Stimulated activated CD4-positive, alpha-beta T cell treated with anti-CD3 and anti-CD28 coated beads, TNF-alpha, amount 100 ng/mL, for 24 hours (primary cell): ENCODE data around the gene RALGAPA2.

ENCODE experiments used
- DNase-seq, 3 experiments: peaks; one replicate each; pipeline ENCODE4 v3.0.0-alpha.2; 2020; ENCODE audit warnings: low read depth in 3 of 3

The RALGAPA2 gene

DNA sequence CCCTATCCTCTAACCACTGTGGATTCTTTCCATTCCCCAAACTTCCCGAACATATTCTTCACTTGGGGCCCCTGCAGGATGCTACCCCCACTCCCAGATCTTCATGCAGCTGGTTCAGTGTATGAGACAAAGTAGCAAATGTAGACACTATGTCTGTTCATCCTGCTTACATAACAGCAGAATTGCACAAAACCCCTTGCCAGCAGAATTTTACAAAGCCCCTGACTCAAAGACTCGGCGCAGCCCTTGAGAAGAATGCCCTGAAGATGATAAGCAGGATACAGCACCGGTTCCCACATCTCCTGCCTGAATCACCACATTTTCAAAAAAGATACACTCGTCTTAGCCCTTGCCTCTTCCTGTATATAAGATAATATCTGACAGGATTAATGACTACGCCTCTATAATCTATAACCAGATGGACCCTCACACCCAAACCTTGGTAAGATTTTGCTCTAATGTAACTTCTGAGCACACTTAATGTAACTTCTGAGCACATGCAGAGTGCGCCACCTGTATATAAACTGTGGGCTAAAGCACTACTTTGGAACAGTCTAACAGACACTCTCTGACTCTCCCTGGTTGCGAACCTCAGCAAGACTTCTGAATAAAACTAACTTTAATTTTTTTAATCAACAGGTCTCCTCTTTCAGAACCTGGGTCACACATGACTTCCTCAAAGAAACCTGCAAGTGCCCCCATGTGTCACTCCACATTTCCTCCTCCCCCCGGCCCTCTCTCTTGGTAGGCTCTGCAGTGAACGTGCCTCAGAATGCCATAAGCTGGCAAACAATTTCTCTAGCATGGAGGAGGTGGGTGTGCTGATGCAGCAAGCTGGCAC is 28.7 kb downstream of the RALGAPA2 start:
- no peak for DNase-seq

DNA sequence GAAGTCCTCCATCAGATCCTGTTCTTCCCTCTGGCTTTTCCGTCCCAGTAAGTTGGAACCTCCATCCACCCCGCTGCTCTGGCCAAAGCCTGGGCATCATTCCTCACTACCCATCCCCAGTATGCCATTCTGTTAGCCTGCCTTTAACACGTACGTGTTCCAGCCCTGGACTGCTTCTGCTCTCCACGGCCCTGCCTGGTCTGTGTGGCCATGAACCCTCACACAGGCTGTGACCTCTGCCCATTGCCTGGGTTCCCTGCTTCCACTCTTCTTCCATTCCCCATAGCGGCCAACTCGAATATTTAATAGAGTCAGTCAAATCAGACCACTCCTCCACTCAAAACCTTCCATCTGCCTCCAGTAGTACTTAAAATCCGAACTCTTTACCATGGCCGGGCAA is 29.4 kb downstream of the RALGAPA2 start:
- DNase-seq, result no peak

DNA sequence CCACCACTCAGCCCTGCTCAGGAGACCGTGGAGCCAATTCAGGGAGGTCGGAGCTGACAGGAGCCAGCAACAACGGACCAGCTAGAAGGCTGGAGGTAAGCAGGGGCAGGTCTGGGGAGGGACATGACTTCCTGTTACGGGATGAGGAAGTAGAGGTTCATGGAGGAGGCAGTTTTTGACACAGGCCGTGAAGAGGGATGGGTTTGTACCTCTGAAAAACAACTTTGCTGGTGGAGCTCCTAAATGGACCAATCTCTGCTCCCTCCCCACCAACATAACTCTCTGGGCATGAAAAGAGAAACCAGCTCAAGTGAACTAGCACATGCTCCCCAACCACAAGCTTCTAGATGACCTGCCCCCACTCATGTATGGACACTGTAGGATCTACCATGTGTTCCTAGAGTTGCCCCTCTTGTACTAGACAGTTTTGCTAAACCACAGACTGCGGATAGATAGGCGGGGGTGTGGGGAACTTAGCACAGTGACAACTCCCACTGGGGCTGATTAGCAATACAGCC is 31.4 kb downstream of the RALGAPA2 start:
- no peak for DNase-seq

DNA sequence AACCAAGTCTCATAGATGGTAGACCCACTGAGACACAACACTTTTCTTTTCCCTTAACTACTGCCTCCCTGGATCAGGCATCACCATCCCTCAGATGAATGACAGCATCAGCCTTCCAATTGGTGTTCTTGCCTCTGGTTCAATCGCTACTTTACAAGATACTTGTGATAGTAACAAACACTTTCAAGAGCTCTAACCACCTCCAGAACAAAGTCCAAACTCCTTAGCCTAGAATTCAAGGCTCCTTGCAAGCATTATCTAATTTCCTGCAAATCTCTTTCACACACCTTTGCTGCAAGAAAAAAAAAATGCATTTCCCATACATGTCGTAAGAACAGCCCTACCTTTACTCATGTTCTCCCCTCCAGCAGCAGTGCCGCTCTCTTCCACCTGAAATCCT is 33.1 kb downstream of the RALGAPA2 start:
- DNase-seq, result no peak

DNA sequence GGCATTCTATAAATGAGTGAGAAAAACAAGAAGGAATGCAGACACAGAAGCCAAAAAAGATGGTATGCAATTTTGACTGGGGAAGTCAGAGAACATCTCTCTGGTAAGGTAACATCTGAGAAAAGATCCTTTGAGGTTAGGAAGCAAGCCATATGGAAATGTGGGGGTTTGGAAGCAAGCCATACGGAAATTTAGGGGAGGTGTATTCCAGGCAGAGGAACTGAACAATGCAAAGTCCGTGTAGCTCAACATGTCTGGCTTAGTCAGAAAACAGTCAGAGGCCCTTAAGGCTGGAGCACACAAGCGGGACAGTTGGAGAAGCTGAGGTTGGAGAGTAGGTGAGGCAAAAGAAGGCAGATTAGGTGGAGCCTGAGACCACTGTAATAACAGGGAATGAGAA is 35.3 kb downstream of the RALGAPA2 start:
- DNase-seq, result no peak

DNA sequence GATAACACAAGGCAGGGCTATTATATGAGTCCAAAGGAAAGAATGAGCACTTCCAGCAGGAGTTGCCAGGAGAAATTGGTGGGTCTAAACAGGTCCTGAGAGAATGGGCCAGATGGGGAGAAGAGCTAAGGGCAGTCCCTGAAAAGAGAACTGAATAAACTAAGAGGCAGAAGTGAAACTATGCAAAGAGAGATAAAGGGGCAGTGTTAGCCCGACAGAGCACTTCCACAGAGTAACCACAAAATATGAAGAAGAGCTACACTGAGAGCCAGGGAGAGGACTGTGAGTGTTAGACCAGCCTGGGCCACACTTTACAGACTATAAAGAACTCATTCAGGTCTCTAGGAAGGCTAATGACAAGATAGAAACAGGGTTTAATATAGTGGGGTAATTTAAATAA is 43.8 kb downstream of the RALGAPA2 start:
- DNase-seq, result no peak

DNA sequence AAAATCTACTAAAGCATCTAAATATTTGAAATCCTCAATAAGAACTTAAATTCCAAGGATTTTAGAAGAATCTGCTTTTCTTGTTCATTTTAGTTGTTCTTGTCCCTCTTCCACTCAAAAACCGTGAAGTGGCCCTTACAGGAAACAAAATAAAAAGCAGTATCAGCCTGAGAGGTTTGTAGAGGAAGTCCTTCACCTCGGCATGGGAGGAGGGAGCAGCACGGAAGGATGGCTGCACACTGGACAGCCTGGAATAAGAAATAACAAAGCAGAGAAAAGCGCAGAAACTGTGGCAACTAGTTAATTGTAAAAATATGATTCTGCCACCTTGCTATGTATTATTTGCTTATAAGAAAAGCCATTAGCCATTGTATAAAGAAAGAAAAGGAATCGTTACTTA is 46.1 kb downstream of the RALGAPA2 start:
- DNase-seq, result no peak

DNA sequence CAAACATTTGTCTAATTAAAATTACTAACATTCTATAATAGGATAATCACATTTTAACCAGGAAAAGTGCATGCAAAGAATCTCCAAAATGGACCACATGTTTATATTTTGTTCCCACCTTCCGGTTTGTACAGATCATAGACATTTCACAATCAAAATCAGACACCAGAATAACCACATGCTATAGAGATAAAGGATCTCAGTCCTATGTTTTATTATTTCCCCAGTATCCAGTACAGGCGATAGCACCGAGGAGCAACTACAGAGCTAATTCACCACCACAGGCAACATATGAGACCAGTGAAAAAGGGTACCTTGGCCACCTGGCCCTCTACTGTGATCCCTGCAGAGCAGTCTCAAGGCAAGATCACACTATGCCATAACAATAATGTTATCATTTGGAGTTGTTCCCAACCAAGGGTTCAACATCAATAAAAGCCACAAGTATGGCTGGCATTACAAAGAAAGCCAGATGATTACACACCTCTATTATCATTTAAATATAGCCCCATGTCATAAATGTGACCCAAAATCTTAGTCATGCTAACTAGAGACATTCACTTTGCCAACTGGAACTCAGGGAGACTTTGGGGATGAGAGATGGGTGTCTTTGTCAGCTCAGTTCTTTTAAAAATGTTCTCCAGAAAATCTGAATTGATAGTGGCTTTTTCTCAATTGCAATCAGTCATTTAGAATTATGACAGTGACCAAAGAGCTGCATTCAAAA is 46.7 kb downstream of the RALGAPA2 start:
- DNase-seq, result no peak

DNA sequence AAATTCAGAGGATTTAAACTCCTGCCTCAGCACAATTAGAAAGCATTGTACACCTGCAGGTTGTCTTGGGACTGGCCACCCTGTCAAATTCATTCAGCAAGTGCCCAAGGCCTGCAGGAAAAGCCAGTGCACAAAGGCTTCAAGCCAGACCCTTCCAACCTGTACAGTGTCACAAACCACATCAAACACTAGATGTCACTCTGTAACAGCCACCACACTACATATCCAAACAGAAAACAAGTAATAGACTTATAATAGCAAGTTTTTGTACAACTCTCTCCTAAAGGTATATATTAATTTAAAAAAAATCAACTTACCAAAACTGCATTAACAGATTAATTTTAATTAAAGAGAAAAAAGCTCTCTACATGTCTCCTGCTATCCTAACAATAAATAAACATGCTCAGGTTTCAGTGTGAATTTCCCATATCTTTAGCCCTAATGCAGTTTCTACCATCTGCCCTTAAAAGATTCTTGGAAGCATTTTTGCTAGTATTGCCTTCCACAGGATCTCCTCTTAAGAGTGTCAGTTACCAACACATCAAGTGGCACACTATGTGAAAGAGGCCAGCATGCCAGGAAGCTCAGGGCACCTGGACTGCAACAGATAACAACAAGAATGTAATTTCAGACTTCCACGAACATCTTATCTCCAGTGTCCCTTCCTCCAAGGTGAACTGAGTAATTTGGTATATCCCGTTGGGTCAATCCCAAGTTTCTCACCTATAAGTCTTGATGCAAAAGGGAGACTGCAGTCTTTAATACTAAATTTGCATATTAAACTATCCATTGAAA is 47.5 kb downstream of the RALGAPA2 start:
- DNase-seq, result no peak

DNA sequence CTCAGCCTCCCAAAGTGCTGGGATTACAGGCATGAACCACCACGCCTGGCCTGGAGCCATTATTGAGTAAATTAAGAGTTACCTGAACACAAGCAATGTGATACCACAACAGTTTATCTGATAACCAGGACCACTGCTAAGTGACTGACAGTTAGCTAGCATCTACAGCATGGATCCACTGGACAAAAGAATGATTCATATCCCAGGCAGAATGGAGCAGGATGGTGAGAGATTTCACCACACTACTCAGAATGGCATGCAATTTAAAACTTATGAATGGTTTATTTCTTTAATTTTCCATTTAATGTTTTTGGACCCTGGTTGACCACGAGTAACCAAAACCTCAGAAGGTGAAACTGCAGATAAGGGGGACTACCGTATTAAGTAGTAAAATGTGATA is 48.6 kb downstream of the RALGAPA2 start:
- no peak for DNase-seq

DNA sequence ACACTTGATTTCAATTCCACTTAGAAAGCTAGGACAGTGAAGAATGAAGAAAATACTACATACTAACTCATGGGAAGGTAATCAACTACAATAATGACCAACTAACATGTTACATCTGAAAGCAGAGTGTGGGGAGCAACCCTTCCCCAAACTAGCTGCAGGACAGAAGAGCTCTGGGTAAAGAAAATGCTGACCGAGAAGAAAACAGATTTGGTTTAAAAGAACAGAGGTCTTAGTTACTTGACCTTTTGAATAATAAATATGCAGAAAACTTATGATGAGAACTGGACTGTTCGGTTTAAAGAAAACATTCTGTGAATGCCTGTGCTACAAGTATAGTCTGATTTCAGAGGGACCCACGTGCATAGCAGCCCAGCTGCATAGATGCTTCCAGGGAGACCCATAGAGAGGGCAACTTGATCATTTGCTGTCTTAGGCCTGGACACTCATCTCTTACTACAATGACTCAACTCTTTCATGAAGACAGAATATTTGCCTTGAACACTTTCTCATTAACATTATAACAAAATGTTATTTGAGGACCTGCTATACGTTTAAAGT is 53.5 kb downstream of the RALGAPA2 start:
- no peak for DNase-seq

DNA sequence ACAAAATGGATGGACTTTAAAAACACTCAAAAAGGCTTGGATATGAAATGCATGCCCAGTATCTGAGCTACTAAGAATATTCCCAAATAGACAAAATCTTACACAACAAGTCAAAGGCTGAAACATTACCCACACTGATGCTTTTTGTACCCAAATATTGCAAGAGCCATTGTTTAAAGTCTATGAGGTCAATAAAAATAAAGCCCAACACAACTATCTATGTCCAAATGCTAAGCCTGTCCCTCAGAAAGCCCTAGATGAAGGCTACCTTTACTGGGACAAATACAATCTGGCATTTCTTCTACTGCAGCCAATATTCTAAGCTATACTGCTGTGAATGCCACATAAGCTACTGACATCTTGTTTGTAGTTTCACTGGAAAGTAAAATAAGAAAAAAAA is 54.3 kb downstream of the RALGAPA2 start:
- no peak for DNase-seq

DNA sequence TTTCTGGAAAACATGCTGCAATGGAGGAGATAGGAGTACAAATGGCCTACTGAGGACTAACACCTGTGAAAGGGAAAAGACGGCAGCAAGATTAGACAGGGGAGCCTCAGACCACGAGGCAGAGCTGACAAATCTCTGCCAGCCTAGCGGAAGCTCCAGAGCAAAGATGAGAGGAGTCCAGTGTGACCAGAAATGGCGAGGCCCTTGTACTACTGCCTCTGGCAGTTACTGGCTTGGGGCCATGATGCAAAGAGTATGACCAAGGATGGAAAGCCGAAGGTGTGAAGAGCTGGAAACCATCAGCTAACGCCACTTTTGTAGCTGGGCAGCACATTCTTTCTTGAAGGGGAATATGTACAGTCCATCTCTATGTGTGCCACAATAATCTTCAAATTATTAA is 55.4 kb downstream of the RALGAPA2 start:
- no peak for DNase-seq

DNA sequence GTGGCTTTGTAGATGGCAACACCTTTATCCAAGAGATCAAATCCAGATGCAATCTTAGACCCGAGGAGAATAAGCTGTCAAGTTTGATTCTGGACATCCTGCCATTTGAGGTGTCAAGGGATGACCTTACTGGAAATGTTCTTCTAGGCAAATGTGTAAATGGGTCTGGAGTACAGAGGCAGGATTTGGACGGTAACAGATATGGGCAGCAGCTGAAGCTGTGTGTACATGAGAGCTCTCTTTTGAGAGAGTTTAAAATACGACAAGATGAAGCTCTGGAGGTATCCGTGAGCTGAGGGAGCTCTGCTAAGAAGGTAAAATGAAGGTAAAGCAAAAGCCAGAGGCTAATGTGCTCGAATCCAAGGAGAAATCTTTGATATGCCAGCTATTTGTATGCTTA is 56.6 kb downstream of the RALGAPA2 start:
- no peak for DNase-seq

DNA sequence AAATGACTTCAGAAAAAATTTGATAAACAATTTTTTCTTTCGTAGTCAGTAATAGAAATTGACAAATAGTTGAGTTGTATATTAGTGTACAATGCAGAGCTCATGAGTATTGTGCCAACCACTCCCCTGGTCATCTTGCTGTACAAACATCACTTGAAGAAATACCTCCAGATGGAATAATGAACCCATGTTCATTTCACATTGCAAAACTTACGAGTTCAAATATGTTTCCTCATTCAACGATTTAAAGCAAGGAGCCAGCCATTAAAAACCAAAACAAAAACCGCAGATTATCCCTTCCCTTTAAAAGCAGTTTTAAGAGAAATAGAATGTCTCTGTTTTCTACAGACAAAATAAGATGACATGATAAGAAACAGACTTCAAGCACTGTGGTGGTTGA is 62.5 kb downstream of the RALGAPA2 start:
- DNase-seq, result no peak

DNA sequence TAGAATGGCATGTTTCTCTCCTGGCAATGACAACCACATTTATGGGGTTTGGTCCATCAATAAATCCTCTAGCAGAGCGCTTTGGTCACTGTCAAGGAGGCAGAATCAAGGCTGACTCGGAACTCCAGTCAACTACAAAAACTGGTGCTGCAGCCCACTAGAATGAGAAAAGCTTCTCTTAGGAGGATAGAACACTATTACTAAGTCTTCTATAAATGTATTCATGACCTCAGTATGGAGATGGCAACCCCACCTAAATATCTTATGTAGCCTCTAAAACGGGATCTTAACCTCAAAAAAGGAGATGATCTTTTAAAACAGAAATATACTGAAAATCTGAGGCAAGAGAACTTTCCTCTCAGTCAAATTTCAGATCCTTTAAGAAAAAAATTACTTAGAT is 68.5 kb downstream of the RALGAPA2 start:
- no peak for DNase-seq

DNA sequence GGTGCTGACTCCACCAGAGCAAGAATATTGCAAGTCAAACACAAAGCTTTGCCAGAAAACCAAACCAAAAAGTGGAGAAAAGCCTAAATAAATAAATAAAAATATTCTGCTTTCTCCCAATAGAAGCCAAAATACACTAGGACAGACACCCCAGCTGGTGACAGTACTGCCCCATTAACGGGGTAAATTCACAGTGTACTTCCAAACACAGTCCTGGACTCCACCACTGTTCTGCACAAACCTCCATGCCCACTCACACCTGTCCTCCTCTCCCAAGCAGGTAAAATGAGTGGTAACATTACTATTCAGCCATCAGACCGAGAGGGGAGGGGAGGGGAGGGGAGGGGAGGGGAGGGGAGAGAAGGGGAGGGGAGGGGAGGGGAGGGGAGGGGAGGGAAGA is 70.7 kb downstream of the RALGAPA2 start:
- DNase-seq, result no peak

DNA sequence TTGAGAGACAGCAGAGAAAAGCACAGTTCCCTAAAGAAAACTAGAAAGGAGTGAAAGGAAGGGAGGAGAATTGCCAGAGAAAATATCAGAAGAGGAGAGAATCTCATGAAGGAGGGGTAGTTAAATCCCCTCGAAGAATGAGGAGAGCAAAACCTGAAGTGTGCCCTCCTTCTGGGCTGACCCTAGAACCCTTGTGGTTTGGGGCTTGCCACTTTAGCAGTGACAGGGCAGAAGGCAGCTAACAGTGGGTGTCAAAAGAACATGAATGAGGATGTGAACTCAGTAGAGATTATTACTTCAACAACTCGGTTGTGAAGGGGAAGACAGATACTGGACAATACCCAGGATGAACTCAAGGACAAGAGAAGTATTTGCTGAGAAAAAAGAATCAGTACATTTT is 73.6 kb downstream of the RALGAPA2 start:
- DNase-seq, result no peak

DNA sequence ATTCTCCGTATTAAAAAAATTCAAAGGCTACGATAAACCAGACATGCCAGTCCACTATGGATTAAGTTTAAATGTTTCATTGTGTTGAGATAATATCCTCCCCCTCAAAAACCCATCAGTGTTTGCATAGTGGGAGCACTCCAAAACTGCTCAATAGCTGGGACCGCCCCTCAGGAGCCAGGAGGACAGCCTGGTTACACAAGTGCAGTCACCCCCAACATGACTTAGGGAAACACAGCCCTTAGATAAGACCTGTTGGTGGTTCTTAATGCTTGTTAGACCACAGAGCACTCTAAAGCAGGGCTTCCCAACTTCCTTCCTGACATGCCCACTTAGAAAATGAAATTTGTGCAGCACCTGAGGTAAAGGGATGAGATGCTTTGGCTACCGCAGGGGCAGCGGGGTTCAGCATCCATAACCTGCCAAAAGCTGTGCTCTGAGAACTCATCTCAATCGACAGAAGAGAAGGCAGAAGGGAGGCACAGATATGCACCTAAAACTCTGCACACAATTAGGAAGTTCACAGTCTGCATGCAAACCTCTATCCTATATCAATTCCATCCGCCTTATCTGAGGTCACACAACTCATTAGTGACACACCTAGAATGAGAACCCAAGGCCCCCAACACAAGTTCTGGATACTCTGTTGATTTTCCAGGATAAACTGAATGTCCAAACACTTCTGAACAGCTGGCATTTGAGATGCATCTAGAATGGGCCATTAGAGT is 74.3 kb downstream of the RALGAPA2 start:
- no peak for DNase-seq

DNA sequence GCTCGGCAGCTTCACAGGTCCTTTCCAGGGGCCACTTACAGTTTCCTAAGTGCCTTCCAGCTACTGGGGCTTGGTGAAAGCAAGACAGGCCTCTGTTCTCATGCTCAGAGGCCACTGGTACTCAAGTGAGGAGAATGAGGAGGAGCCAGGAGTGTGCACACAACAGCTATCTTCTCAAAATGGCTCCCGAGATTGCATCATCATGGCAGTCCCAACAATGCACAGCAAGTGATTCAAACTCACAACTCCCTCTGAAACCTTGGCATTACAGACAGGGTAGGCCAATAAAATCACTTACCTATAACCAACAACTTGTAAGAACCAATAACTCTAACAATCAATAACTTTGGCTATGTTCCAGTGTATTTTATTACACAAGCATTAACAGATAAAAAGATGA is 77.4 kb downstream of the RALGAPA2 start:
- DNase-seq, result no peak

DNA sequence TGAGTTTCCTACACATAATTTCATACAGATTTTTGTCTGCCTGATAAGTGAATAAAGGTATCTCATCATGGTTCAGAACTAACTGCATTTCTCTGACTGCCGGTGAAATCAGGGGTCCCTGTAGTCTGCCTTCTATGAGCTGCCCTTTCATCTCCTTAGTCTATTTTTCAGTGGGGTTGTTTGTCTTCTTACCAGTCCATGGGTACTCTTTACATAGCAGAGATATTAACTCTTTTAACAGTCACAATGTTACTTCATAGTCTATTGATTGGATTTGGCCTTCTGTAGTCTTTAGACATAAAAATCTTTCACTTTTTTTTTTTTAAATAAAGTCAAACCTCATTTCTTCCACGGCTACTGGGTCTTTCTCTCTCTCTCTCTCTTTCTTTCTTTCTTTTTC is 79.8 kb downstream of the RALGAPA2 start:
- DNase-seq, result no peak
